HL-60 (cell line): ENCODE measurements around the gene CSGALNACT2.

Experiments used
- DNase-seq, 2 experiments: peaks; one replicate each; pipeline ENCODE4 v3.0.0-alpha.2; 2010 to 2020; ENCODE audit warnings: low read depth in 1 of 2, low spot score in 1 of 2
- H3K27ac ChIP-seq: fragments of 250-450 bp; sonication (Bioruptor Pico); replicated peaks from 2 replicates; pipeline ENCODE4 v1.5.1; 2020; ENCODE audit warnings: mild to moderate bottlenecking, moderate library complexity
- H3K27me3 ChIP-seq: fragments of 250-450 bp; sonication (Bioruptor Pico); 2 replicates; pipeline ENCODE4 v1.5.1; 2021; ENCODE audit warnings: mild to moderate bottlenecking, moderate library complexity; ENCODE audit not compliant: insufficient read depth, poor library complexity, severe bottlenecking
- H3K4me3 ChIP-seq: replicated peaks from 2 replicates; pipeline ENCODE4 v1.5.1; 2011; ENCODE audit warnings: mild to moderate bottlenecking, control low read depth, low read length; ENCODE audit not compliant: insufficient read depth
- CTCF ChIP-seq: IDR thresholded peaks from one replicate; pipeline ENCODE4 v1.5.1; 2011; ENCODE audit warnings: low read length, control low read depth, inconsistent platforms; ENCODE audit not compliant: insufficient read depth
- GABPA ChIP-seq: IDR thresholded peaks from 2 replicates; pipeline ENCODE4 v1.6.1; 2012; ENCODE audit warnings: low read depth
- POLR2AphosphoS5 ChIP-seq: IDR thresholded peaks from 2 replicates; pipeline ENCODE4 v1.6.1; 2012; ENCODE audit warnings: low read depth
- REST ChIP-seq: IDR thresholded peaks from 2 replicates; pipeline ENCODE4 v1.6.1; 2012; ENCODE audit warnings: low read depth; ENCODE audit not compliant: insufficient replicate concordance
- SPI1 ChIP-seq: IDR thresholded peaks from 2 replicates; pipeline ENCODE4 v1.6.1; 2012; ENCODE audit warnings: low read depth, mild to moderate bottlenecking, borderline replicate concordance

Gene CSGALNACT2

GRCh38 chr10:43214071-43214955 is 76.1 kb downstream of the CSGALNACT2 start:
- DNase-seq, result no peak
- H3K27me3 ChIP-seq, result no peaks in the 10 kb centered on the region
- H3K4me3 ChIP-seq, result no peak overlapping the region
- no peak overlapping the region for H3K27ac ChIP-seq
- no peak for TF ChIP-seq POLR2AphosphoS5
- TF ChIP-seq SPI1, result no peak

GRCh38 chr10:43214956-43215561 is 76.8 kb downstream of the CSGALNACT2 start:
- no peaks in the 10 kb centered on the region for H3K27me3 ChIP-seq
- TF ChIP-seq SPI1 (no peak), POLR2AphosphoS5 (no peak), GABPA (no peak), CTCF (no peak), REST (no peak)
- no peak overlapping the region for H3K27ac ChIP-seq
- DNase-seq, result no peak
- no peak overlapping the region for H3K4me3 ChIP-seq

DNA sequence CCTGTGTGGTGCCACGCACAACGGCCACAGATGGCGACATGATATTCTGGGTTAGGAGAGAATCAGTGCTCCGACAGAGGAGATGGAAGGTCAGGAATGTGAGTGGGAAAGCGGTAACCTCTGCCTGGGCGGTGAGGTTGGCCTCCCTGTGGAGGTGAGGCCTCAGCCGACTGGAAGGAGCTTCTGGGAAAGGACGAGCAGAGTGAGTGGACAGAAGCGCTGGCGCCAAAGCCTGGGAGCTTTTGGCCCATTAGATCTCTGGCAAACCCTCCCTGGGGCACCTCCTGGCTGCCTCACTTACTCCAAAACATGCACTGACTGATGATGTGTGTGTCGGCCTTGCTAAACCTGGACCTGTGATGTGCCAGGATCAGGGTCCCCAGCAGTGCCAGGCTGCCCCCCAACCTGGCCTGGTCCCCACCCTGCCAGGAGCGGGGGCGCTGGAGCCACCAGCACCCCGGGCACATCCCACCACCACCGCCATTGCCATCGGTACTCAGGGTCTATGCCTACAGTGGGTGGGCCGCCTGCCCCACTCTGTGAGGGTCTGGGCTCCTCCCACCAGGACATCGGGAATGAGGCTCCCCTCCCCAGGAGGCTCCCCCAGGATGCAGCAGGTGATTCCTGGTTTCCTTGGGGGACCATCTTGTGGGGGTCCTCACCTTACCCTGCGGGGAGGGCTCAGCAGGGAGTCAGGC is 77.7 kb downstream of the CSGALNACT2 start:
- no peak for DNase-seq
- H3K4me3 ChIP-seq, result no peak overlapping the region
- TF ChIP-seq POLR2AphosphoS5, result no peak
- no peak for TF ChIP-seq CTCF
- TF ChIP-seq GABPA, result no peak
- no peak for TF ChIP-seq REST
- no peak for TF ChIP-seq SPI1
- no peak overlapping the region for H3K27ac ChIP-seq
- no peaks in the 10 kb centered on the region for H3K27me3 ChIP-seq

GRCh38 chr10:43216931-43217562 is 78.8 kb downstream of the CSGALNACT2 start:
- Histone ChIP-seq H3K27ac (no peak overlapping the region), H3K27me3 (no peaks in the 10 kb centered on the region), H3K4me3 (no peak overlapping the region)
- no peak for DNase-seq
- no peak for TF ChIP-seq GABPA
- no peak for TF ChIP-seq SPI1
- no peak for TF ChIP-seq REST
- no peak for TF ChIP-seq CTCF
- TF ChIP-seq POLR2AphosphoS5, result no peak
